HT-29 (cell line): ENCODE measurements around the gene CDS2. TPM values are rescaled to one million over a fixed set of nuclear protein-coding genes. Genes with fewer than 3 reads are reported as not detected.
A peak's percentile ranks its signal among the peaks of the same experiment; 100 is the strongest.

Experiments used
- DNase-seq: peaks from one replicate; pipeline ENCODE4 v3.0.0-alpha.2; 2015; ENCODE audit warnings: low spot score
- small RNA-seq: library from RNA; depleted of rRNA; stranded (forward); fragments of <200 nt; gene quantifications from one replicate; pipeline ENCODE3, GENCODE V24; 2014
- total RNA-seq: library from RNA; depleted of rRNA; stranded (reverse); fragments of >200 nt; shearing (Covaris generic); gene quantifications from 2 replicates; pipeline ENCODE4 v1.2.3, GENCODE V29; 2014; rRNA removed

CDS2 gene
- total RNA-seq, 1 experiment from 2014 or later = 7.1 TPM

DNA sequence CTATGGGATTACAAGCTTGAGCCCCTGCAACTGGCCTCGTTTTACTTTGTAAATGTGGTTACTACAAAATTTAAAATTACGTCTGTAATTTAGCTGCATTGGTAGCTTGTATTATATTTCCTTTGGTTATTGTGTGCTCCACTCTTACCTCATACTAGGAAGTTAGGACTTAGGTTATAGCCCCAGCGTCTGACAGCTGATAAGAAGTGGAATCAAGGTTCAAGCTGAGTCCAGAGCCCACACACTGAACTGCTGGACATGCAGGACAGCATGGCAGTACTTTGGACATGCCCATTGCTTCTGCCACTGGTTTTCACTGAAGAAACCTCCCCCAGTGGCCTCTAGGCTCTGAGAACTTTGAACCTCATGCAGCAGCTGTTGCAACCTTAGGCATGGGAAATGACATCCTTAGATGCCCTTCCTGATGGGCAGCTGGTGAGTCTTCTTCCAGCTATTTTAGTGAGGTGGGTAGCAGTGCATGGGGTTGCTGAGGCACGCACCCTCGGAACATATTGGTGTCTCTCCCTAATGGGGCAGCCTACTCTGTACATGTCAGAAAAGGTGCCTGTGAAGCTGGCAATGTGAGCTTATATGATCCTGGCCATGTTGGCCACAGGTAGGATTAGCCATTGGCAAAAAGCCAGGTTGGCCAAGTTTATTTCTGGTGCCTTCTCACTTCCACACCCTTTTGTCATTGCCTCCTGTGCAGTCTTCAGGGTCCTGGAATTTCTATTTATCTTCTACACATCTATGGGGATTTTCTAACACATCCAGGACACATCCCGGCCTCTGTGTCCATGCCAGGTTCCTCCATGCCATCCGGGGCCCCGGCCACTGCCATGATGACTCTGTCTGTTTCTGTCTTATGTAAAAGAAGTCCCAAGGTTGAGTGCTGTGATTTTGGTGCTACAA lies 85.3 kb downstream of the CDS2 start:
- no peak for DNase-seq

DNA sequence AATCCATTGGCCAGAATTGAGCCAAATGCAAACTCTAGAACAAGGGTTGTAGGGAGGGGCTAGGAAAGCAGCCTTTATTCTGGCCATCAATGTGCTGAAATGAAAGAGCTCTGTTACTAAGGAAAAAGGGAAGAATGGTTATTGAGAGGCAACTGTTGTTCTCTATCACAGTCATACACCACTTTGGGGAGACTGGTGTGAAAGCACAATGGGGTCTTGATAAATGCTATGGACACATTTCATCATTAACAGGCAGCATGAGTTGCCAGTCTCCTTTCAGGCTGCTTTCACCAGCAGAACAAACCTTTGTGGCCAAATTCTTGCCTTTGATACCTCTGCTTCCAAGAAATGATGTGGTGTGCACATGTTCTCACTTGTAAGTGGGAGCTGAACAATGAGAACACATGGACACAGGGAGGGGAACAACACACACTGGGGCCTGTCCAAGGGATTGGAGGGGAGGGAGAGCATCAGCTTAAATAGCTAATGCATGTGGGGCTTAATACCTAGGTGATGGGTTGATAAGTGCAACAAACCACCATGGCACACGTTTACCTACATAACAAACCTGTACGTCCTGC lies 86.2 kb downstream of the CDS2 start:
- no peak for DNase-seq

DNA sequence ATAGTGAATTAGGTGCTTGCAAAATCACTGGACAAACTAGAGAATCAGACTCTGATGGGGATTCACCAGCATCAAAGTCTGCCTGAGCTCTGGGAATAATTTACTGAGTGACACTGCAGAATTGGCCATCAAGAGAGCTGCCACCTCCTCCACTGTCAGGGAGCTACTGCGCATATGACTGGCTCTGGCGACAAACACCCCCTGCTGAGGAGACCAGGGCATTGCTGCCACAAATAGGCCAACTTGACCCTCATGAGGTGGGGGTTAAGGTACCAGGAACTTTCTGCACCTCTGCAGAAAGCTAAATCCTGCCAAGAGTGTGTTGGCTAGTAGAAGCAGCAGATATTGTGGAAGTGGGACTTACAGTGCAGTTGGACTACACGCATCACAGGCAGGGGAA lies 88.0 kb downstream of the CDS2 start:
- DNase-seq = no peak

DNA sequence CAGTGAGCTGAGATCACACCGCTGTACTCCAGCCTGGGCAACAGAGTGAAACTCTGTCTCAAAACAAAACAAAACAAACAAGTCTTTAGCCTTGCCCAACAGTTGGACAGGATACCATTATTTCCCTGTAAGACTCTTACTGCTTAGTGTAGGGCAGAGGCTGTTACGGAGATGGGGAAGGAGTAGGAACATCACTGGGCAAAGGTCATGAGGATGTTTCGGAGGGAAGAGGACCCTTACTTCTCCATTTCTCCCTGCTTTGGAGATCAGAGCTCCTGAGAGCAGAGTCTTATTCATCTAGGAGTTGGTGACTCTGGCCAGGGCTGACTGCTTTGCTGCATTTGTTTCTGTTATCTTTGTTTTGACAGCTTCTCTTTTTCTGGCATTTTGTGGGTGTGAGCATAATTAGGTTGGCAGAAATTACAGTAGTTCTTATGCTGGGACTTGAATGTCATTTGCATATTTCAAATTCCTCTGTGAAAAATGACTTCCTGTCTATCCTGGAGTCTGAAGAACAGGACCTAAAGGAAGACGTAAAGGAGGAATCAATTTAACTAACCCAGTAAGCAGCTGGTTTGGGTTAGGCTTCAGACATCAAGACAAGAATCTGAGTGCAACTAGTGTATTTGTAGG lies 89.0 kb downstream of the CDS2 start:
- DNase-seq = no peak

DNA sequence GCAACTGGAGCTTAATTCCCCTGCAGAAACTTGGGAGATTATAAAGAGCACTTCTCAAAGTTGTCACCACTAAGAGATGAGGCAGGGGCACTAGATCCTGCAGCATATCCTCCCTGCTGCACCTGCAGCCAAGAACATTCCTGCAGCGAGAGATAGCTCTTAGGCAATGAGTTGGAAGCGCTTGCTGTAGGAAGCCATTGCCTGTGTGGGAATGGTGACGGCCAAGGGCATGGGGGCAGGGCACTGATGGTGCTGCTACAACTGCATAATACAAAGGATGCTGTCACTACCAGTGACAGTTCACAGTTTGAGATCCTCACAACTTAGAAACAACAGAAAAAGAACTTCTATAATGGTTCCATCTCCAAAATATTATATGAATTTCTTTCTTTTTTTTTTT lies 89.9 kb downstream of the CDS2 start:
- DNase-seq = no peak

DNA sequence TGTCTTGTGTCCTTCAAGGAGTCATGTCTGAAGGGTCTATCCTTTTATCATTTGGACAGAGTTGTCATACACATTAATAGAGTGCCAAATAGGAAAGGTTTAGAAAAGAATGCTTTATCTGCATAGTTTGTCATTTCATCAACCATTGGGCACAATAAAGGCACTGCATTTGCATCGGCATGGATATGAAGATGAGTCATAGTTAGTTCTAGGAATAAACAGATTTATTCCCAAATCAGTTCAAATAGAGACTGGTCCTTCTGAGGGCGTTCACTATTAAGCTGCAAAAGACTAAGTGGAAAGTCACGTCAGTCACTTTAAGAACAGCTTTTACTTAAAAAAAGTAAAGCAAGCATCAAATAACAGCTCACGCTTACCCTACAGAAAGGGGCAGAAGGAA lies 90.8 kb downstream of the CDS2 start:
- no peak for DNase-seq

DNA sequence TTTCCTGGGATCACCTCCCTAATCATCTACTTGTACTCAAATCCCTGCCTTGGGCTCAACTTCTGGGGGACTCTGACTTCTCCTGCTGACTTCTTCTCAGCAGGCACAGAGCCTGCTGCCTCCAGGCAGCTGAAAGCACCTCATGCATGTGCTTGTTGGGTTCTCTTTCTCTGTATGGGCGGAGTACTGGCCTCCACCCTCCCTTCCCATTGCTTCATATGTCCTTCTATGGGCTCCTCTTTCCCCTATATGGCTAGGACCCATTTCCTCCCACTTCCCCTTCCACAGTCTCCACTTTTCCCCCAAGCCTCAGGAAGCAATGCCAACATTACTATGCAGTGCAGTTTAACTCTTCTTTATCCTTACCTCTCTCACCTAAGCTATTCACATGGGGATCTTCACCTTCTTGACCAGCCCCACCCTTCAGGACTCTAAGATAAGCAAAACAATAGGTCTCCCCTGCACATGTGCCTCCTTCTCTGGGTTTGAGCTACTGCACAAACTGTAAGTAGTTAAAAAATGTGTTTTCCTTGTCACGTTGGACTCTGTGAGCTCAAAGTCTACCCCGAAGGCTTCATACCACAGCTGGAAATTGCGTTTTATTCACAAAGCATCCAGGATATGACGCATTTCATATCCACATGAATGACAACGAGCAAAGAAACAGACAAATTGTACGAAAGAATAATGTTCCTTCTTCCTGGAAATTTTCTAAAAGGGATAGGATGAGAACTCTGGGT lies 93.7 kb downstream of the CDS2 start:
- no peak for DNase-seq

DNA sequence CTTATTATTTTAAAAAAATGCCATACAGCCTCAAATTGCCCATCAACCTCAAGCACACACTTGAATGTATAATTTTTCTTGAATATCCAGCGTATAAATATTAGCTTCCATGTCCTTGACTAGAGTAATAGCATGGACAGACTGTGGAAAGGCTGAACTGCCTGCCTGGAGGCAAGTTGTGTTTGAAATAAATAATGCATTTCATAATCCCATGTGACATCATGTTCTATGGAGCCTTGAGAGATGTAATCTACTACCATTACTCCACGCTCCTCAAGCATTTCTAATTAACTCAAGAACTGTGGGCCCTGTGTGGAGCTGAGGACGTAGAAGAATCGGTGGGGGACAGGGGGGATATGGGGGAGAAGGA lies 94.2 kb downstream of the CDS2 start:
- no peak for DNase-seq

DNA sequence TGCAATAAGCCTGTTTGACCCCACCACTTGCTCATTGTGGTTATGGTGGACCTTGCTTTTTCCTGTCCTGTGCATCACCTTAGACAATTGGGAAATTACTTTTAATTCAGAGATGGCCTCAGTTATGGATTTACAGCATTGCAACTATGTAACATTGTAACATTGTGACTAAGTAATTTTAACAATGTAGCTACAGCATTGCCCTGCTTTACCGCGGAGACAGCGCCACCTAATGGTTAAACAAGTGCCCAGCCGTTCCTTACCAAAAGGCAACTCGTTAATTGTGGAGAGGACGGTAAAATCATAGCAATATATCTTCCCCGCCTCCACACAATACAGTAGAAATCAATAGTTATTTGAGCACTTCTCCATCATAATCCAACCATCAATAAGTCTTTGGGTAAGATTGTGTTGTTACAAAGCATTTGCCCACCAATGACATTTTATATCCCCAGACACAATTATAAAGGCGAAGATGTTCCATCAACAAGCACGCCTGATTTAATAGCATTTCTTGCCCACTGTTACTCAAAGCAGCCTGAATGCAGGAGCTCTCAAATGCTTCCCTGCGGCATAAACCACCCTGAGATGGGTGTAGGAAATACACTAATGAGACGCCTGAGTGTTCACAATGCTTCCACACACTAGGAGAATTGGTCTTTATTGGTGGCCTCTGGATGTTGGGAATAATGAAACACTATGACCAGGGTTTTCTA lies 96.3 kb downstream of the CDS2 start:
- peak; percentile 59 for DNase-seq

DNA sequence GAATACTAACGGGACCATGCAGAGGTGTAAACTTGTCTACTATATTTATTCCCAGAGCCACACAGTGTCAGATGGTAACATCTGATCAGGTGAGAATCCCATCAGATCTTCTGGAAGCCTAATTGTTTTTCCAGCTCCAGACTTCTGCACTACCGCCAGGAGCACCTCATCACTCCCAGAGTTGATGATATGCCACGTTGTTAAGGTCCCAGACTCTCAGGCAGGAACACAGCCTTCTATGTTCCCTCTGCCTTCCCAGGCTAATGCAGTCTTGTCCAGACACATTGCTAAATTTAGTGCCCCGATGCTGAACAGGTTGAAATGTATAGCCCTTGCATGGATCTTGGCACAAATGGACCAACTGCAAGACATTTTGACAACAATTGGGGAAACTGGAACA lies 103.7 kb downstream of the CDS2 start:
- no peak for DNase-seq

DNA sequence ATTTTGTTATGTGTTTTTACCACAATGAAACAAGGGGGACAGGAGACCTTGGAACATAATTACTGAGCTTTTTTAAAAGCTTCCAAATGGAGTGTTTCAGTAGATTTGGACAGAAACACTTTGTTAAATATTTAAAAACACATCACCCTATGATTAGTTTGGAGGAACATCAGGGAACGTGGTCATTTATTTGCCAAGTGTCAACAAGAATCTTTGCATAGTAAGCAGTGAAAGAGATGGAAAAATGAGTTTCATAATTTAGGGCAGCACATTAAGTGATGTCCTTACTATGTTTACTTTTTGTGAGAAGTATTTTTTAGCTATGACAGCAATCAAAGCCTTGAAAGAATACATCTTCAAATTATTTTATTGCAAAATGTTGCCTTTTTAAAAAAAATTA lies 107.3 kb downstream of the CDS2 start:
- DNase-seq = no peak

DNA sequence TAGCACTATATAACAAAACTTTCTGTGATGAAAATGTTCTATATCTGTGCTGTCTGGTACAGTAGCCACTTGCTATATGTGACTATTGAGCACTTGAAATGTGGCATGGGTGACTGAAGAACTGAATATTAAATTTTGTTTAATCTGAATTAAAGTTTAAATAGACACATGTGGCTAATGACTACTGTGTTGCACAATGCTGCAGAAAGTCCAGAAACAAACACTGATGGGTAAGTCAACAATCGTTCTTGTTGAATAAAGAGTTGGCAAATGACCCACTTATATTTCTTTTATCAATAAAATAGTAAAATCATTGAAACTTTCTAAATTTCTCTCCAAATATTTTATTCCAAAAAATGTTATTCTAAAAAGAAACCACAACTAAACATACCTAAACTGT lies 108.2 kb downstream of the CDS2 start:
- DNase-seq = no peak

Small RNAs within 50 kb of the gene (small RNA-seq; reads per million reads assigned to genes)
- not detected for gene RF00019
- not detected for gene RF00568
- gene RNA5SP474 = 0.50 reads per million

Other genes starting within 250 kb of the CDS2 start
- gene SLC23A2, start 125.5 kb upstream of the CDS2 start, total RNA-seq = 2.6 and 4.3 TPM in 2 replicates
- 90.2 and 93.2 TPM in 2 replicates for gene TMEM230, start 13.9 kb upstream of the CDS2 start, total RNA-seq
- 264 and 270 TPM in 2 replicates for gene PCNA, start 7.0 kb upstream of the CDS2 start, total RNA-seq
- gene PROKR2, start 189.9 kb downstream of the CDS2 start, total RNA-seq = not detected in 2 replicates